ENCODE measurements around the gene CD4.

Gene CD4

GRCh38 chr12:6817662-6818157 lies 28.4 kb downstream of the CD4 start:
- DNase-seq = no peak

GRCh38 chr12:6818222-6818621 lies 28.9 kb downstream of the CD4 start:
- DNase-seq = no peak

- DNase-seq = no peak
Measured at GRCh38 chr12:6818645-6819044, 29.3 kb downstream of the CD4 start.

- no peak for DNase-seq
Measured at GRCh38 chr12:6819106-6820030, 30.0 kb downstream of the CD4 start.

- DNase-seq = no peak
Measured at GRCh38 chr12:6820166-6820565, 30.8 kb downstream of the CD4 start.

- no peak for DNase-seq
Measured at GRCh38 chr12:6821591-6822425, 32.5 kb downstream of the CD4 start, which contains the start of gene GPR162. Gene GPR162 (plus strand): TSS chr12:6821821. CDS start chr12:6823899, 2,078 bp downstream.

- no peak for DNase-seq
Measured at GRCh38 chr12:6822426-6823135, 33.3 kb downstream of the CD4 start.

- DNase-seq = no peak
Measured at GRCh38 chr12:6823182-6824084, 34.1 kb downstream of the CD4 start.

GRCh38 chr12:6824085-6824775 lies 34.9 kb downstream of the CD4 start:
- DNase-seq = no peak

- DNase-seq = no peak
Measured at GRCh38 chr12:6824901-6825381, 35.6 kb downstream of the CD4 start.

- DNase-seq = peak; percentile 16
Measured at GRCh38 chr12:6825398-6826124, 36.2 kb downstream of the CD4 start.

- DNase-seq = no peak
Measured at GRCh38 chr12:6826125-6826733, 36.9 kb downstream of the CD4 start.

- DNase-seq = no peak
Measured at GRCh38 chr12:6826734-6827436, 37.6 kb downstream of the CD4 start.

- DNase-seq = peak; percentile 41
Measured at GRCh38 chr12:6827437-6827911, 38.1 kb downstream of the CD4 start.

GRCh38 chr12:6827982-6828780 lies 38.9 kb downstream of the CD4 start, which contains the start of gene P3H3:
Gene P3H3 (plus strand): TSS chr12:6828407. CDS start chr12:6828441, 34 bp downstream.
- no peak for DNase-seq

- DNase-seq = no peak
Measured at GRCh38 chr12:6828781-6829535, 39.6 kb downstream of the CD4 start.

- DNase-seq = no peak
Measured at GRCh38 chr12:6829536-6830220, 40.4 kb downstream of the CD4 start.

Measured in DMS 273 treated with DMSO at 0.1 percent for 48 hours (cell line).